Mucosa of descending colon (tissue), 3 donors: ENCODE measurements around the gene TNS1. TPM values are rescaled to one million over a fixed set of nuclear protein-coding genes. Genes with fewer than 3 reads are reported as not detected.
A peak's percentile ranks its signal among the peaks of the same experiment; 100 is the strongest.

Source experiments
- ATAC-seq: fragments of 200-7000 bp; cut with Tn5 transposase; one replicate; pipeline ENCODE4 v1.9.1; 2020; ENCODE audit warnings: mild to moderate bottlenecking, moderate library complexity
- DNase-seq, 3 donors: peaks; one replicate each; pipeline ENCODE4 v3.0.0-alpha.2; 2020
- H3K36me3 ChIP-seq: fragments of 200-600 bp; one replicate; pipeline ENCODE4 v1.8.0; 2021; ENCODE audit warnings: low read depth, mild to moderate bottlenecking
- H3K4me1 ChIP-seq: fragments of 200-600 bp; one replicate; pipeline ENCODE4 v1.8.0; 2021; ENCODE audit warnings: low read depth, mild to moderate bottlenecking
- H3K4me3 ChIP-seq: fragments of 200-600 bp; one replicate; pipeline ENCODE4 v1.8.0; 2021; ENCODE audit warnings: mild to moderate bottlenecking
- H3K9me3 ChIP-seq: fragments of 200-600 bp; one replicate; pipeline ENCODE4 v1.8.0; 2021; ENCODE audit warnings: mild to moderate bottlenecking
- CTCF ChIP-seq: fragments of 200-600 bp; IDR thresholded peaks from one replicate; pipeline ENCODE4 v1.8.0; 2022; ENCODE audit warnings: antibody characterized with exemption, mild to moderate bottlenecking
- intact Hi-C, 2 donors: fragments of 100-400 bp; cut with DNase I in 1 of 2; cut with micrococcal nuclease in 1 of 2; formaldehyde crosslinking; loops; one replicate each; pipeline versions ENCODE4 v1.11.0 to v1.11.1; 2022; cut with DNase I, micrococcal nuclease
- total RNA-seq, 3 donors: library from RNA; stranded (reverse); fragmentation: NEBNext Ultra II Directional in 2 of 3; extraction: Animal tissue kit (Norgen Biotek cat#: 25700) in 2 of 3; gene quantifications; one replicate each; pipeline versions ENCODE4 v1.2.1 to v1.2.4, GENCODE V29; 2021 to 2023
- donor health status: DM: no; HTN: no; CAD: no; lungs with moderate emphysema.
- donor health status: DM: no; HTN: no; CAD: no.
- donor health status: DM: no; HTN: yes; CAD: no.

The TNS1 gene
- total RNA-seq, 3 donors from 2014 or later, result 43.8 to 1,458 (median 121) TPM

GRCh38 chr2:217903859-217904613, 98.8 kb downstream of the TNS1 start:
- no peaks in the 10 kb centered on the region for H3K36me3 ChIP-seq
- no peak for TF ChIP-seq CTCF
- H3K9me3 ChIP-seq, result no peaks in the 10 kb centered on the region
- H3K4me3 ChIP-seq, result no peak overlapping the region
- peaks cover 26% of the 10 kb centered on the region for H3K4me1 ChIP-seq
- peak; percentile 3 for ATAC-seq
- intact Hi-C loops, result no loop called here
- DNase-seq, result peak in 2 of 3 donors; percentile 51 to 52

- H3K4me3 ChIP-seq, result no peak overlapping the region
- TF ChIP-seq CTCF, result no peak
- ATAC-seq (no peak), DNase-seq (no peak)
- H3K36me3 ChIP-seq, result no peaks in the 10 kb centered on the region
- intact Hi-C loops, result no loop called here
- H3K9me3 ChIP-seq, result no peaks in the 10 kb centered on the region
- H3K4me1 ChIP-seq, result peaks cover 26% of the 10 kb centered on the region
Observed at GRCh38 chr2:217903142-217903858, 99.5 kb downstream of the TNS1 start.

GRCh38 chr2:217902379-217903141, 100.2 kb downstream of the TNS1 start:
- Histone ChIP-seq H3K4me3 (no peak overlapping the region), H3K36me3 (no peaks in the 10 kb centered on the region), H3K4me1 (peaks cover 26% of the 10 kb centered on the region), H3K9me3 (no peaks in the 10 kb centered on the region)
- TF ChIP-seq CTCF, result no peak
- ATAC-seq, result peak; percentile 65
- intact Hi-C loops, result no loop called here
- peak; percentile 71 to 80 (median 72) for DNase-seq

- Histone ChIP-seq H3K36me3 (no peaks in the 10 kb centered on the region), H3K4me3 (no peak overlapping the region), H3K9me3 (no peaks in the 10 kb centered on the region), H3K4me1 (peaks cover 26% of the 10 kb centered on the region)
- TF ChIP-seq CTCF, result no peak
- ATAC-seq (peak; percentile 10), DNase-seq (peak in 1 of 3 donors; percentile 34)
- intact Hi-C loops, result no loop called here
Observed at GRCh38 chr2:217901835-217902378, 100.9 kb downstream of the TNS1 start.

GRCh38 chr2:217901400-217901799, 101.4 kb downstream of the TNS1 start:
- no peak overlapping the region for H3K4me3 ChIP-seq
- no peaks in the 10 kb centered on the region for H3K9me3 ChIP-seq
- no peak for ATAC-seq
- H3K4me1 ChIP-seq, result peaks cover 26% of the 10 kb centered on the region
- DNase-seq, result no peak
- TF ChIP-seq CTCF, result no peak
- no peaks in the 10 kb centered on the region for H3K36me3 ChIP-seq
- intact Hi-C loops, result no loop called here
